ENCODE data around the gene RAD23A. TPM values are rescaled to one million over a fixed set of nuclear protein-coding genes. Genes with fewer than 3 reads are reported as not detected.

The RAD23A gene
- total and polyA plus RNA-seq, 2 donors = 55.8 to 128 TPM

- peaks cover 0 to 5% of the 10 kb centered on the region in 2 donors for H3K4me1 ChIP-seq (ENCODE audit: control insufficient read depth in 2 of 2, insufficient read depth in 2 of 2, low read length in 2 of 2)
- H3K27me3 ChIP-seq (ENCODE audit: control insufficient read depth in 2 of 2, insufficient read depth in 1 of 2, low read length in 1 of 2) = peaks cover 20 to 75% of the 10 kb centered on the region in 2 donors
- H3K36me3 ChIP-seq (ENCODE audit: control insufficient read depth in 2 of 2, insufficient read depth in 2 of 2, low read length in 1 of 2) = no peaks in the 10 kb centered on the region
- DNase-seq (ENCODE audit: low read depth in 6 of 9, low spot score in 9 of 9) = no peak
- WGBS = 96% methylated on average over 7 of the region's 7 CpGs
- H3K27ac ChIP-seq (ENCODE audit: low read depth in 1 of 2, low read length in 1 of 2) = no peak overlapping the region
- no peak overlapping the region for H3K4me3 ChIP-seq (ENCODE audit: low read length in 2 of 2)
- H3K9me3 ChIP-seq (ENCODE audit: control insufficient read depth in 2 of 2, insufficient read depth in 1 of 2, low read length in 1 of 2) = peaks cover 0 to 11% of the 10 kb centered on the region in 2 donors
Observed at GRCh38 chr19:12993562-12993961, 47.9 kb downstream of the RAD23A start.

DNA sequence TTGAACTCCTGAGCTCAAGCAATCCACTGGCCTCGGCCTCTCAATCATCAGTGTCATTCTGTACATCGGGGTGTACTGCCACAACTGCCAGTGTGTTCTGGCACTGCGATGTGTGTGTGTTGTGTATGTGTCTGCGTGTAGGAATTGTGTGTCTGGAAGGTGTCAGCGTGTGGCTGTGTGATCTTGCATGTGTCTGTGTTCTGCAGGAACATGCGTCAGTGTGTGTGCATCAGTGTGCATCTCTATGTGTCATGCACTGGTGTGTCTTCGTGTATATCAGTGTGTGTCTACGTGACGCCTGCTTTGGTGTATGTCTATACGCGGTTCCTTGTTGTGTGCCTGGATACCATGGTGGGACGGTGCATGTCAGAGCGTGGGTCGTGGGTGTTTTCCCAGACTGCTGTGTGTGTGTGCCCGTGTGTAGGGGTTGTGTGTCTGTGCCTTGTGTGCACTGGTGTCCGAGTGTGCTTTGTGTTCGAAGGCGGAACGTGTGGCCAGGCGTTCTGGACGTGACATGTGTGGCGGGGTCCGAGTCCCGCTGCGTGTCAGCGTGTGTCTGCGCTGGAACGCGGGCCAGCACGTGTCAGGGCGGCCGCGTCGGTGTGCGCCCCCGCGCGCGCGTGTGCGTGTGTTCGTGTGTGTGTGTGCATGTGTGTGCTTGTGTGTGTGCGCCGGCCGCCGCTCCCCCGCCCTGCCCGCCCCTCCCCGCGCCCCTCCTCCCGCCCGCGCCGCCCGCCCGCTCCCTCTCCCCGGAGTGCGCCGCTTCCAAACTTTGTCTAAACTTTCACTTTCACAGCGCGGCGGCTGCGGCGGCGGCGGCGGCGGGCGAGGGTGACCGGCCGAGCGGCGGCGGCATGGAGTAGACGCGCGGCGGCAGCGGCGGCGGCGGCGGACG lies 49.3 kb downstream of the RAD23A start, which contains the start of gene NFIX:
TSS of gene NFIX (plus strand) at position 775 of the 895 bp plus-strand sequence. CDS start 363 bp downstream, outside the sequence.
- Histone ChIP-seq H3K4me1 (ENCODE audit: control insufficient read depth in 2 of 2, insufficient read depth in 2 of 2, low read length in 2 of 2) (peaks cover 0 to 5% of the 10 kb centered on the region in 2 donors), H3K9me3 (ENCODE audit: control insufficient read depth in 2 of 2, insufficient read depth in 1 of 2, low read length in 1 of 2) (peaks cover 0 to 1% of the 10 kb centered on the region in 2 donors), H3K27me3 (ENCODE audit: control insufficient read depth in 2 of 2, insufficient read depth in 1 of 2, low read length in 1 of 2) (peaks cover 20 to 78% of the 10 kb centered on the region in 2 donors), H3K36me3 (ENCODE audit: control insufficient read depth in 2 of 2, insufficient read depth in 2 of 2, low read length in 1 of 2) (no peaks in the 10 kb centered on the region), H3K4me3 (ENCODE audit: low read length in 2 of 2) (peak within 1 kb of the TSS; percentile 18 to 77), H3K27ac (ENCODE audit: low read depth in 1 of 2, low read length in 1 of 2) (peak within 1 kb of the TSS in 1 of 2 donors; percentile 8)
- DNase-seq (ENCODE audit: low read depth in 6 of 9, low spot score in 9 of 9) = peak in 1 of 9 donors; percentile 55
- 10% methylated on average over 83 of the region's 84 CpGs for WGBS

DNA sequence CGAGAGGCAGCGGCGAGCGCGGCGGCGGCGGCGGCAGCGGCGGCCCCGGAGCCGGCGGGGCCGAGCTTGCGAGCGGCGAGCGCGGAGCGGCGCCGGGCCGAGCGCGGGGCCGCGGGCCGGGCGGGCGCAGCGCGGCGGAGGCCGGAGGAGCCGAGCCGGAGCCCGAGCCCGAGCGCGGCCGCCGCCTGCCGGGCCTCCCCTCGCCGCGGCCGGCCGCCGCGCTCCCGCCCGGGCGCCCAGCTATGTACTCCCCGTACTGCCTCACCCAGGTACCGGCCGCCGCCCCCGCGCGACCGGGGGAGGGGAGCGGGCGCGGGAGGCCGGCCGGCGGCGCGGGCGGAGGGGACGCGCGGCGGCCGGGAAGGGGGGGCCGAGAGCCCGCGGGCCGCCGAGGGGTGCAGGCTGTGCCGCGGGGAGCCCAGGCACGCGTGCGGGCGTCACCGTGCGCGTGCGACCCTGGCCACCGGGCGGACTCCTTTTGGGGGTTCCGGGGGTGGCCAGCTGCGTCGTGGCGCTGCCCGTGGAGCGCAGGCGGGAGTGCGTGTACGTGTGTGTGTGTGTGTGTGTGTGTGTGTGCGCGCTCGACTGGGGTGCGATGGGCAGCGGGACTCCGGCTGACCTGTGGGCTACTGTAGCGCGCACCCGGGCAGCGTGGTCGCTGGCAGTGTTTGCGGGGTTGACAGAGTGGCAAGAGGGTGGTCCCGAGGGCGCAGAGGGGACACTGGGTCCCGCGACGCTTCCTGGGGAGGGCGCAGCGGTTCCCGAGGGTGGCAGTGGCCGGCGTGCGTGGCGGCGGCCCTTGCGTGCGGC lies 50.1 kb downstream of the RAD23A start:
- DNase-seq (ENCODE audit: low read depth in 6 of 9, low spot score in 9 of 9) = no peak
- WGBS = 1% methylated on average over 129 of the region's 129 CpGs
- Histone ChIP-seq H3K27ac (ENCODE audit: low read depth in 1 of 2, low read length in 1 of 2) (peak overlapping the region in 1 of 2 donors; percentile 8), H3K9me3 (ENCODE audit: control insufficient read depth in 2 of 2, insufficient read depth in 1 of 2, low read length in 1 of 2) (no peaks in the 10 kb centered on the region), H3K4me1 (ENCODE audit: control insufficient read depth in 2 of 2, insufficient read depth in 2 of 2, low read length in 2 of 2) (peaks cover 0 to 5% of the 10 kb centered on the region in 2 donors), H3K36me3 (ENCODE audit: control insufficient read depth in 2 of 2, insufficient read depth in 2 of 2, low read length in 1 of 2) (no peaks in the 10 kb centered on the region), H3K4me3 (ENCODE audit: low read length in 2 of 2) (peak overlapping the region in 1 of 2 donors; percentile 77), H3K27me3 (ENCODE audit: control insufficient read depth in 2 of 2, insufficient read depth in 1 of 2, low read length in 1 of 2) (peaks cover 20 to 79% of the 10 kb centered on the region in 2 donors)

DNA sequence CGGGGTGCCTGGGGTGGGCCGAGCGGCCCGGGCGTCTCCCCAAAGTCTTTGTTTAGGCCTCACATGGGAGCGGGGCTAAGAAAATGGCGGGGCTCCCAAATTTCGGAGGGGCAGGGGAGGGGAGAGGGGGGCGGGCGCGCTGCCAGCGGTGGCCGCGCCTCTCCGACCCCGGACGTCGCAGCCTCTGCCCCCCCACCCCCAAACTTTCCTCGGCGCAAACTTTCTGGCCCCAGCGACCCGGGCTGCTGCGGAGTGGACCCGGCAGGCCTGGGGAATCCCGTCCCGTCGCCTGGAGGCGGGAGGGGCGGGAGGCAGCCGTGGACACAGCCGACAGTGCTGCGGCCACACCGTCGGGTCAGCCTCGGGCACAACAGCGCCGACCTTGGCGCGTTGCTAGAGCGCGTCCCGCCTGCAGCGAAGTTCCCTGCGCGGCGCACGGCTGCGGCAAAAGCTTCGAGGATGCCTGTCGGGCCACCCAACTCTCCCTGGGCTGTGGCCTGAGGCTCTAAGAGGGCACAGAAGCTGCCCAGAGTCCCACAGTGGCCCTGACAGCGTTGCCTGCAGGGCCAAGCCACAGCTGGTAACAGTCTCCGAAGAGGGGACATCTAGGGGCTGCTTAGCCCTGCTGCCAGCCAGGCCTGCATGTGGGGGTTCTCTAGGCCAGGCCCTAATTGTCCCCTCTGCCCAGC lies 50.9 kb downstream of the RAD23A start:
- DNase-seq (ENCODE audit: low read depth in 6 of 9, low spot score in 9 of 9) = no peak
- 55% methylated on average over 52 of the region's 52 CpGs for WGBS
- H3K4me1 ChIP-seq (ENCODE audit: control insufficient read depth in 2 of 2, insufficient read depth in 2 of 2, low read length in 2 of 2) = peaks cover 0 to 5% of the 10 kb centered on the region in 2 donors

DNA sequence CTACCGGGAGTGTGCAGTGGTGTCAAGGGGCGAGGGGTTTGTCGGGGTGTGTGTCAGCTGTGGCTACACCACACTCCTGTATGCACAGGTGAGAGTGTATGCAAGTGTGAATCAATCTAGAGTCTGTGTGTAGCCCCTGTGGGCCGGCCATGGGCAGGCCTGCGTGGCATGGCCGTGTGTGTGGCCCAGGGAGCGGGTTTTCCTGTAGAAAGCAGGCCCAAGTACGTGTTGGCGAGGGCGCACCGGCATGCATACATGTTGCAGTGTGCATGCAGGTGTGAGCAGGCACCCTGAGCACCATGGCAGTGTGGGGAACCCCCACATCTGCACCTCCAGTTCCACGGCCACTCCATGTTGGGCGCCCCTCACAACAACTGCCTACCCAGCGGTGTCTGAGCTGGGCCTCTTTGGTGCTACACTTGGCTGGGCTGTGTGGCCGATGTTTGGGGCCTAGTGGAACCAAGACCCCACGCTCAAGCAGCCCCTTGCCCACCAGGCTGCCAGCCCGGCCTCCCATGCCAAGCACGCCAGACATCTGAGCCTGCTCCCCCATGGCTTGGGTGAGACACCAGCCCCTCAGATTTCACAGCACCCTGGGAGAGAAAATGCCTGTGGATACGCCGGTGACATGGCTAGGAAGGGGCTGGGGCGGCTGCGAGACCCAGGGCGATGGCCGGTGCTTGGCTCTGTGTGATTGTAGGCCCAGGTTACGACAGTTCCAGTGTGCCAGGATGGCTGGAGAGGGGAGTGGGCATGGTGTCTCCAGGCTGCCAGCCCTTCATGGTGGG lies 51.7 kb downstream of the RAD23A start:
- H3K4me1 ChIP-seq (ENCODE audit: control insufficient read depth in 2 of 2, insufficient read depth in 2 of 2, low read length in 2 of 2) = peaks cover 0 to 7% of the 10 kb centered on the region in 2 donors
- no peaks in the 10 kb centered on the region for H3K9me3 ChIP-seq (ENCODE audit: control insufficient read depth in 2 of 2, insufficient read depth in 1 of 2, low read length in 1 of 2)
- no peaks in the 10 kb centered on the region for H3K36me3 ChIP-seq (ENCODE audit: control insufficient read depth in 2 of 2, insufficient read depth in 2 of 2, low read length in 1 of 2)
- 95% methylated on average over 25 of the region's 25 CpGs for WGBS
- DNase-seq (ENCODE audit: low read depth in 6 of 9, low spot score in 9 of 9) = no peak
- H3K27me3 ChIP-seq (ENCODE audit: control insufficient read depth in 2 of 2, insufficient read depth in 1 of 2, low read length in 1 of 2) = peaks cover 20 to 86% of the 10 kb centered on the region in 2 donors
- no peak overlapping the region for H3K27ac ChIP-seq (ENCODE audit: low read depth in 1 of 2, low read length in 1 of 2)
- no peak overlapping the region for H3K4me3 ChIP-seq (ENCODE audit: low read length in 2 of 2)

More for the DNA sequence above, 50.9 kb downstream of the RAD23A start:
- Histone ChIP-seq H3K36me3 (ENCODE audit: control insufficient read depth in 2 of 2, insufficient read depth in 2 of 2, low read length in 1 of 2) (no peaks in the 10 kb centered on the region), H3K27ac (ENCODE audit: low read depth in 1 of 2, low read length in 1 of 2) (peak overlapping the region in 1 of 2 donors; percentile 8), H3K4me3 (ENCODE audit: low read length in 2 of 2) (peak overlapping the region in 1 of 2 donors; percentile 77), H3K27me3 (ENCODE audit: control insufficient read depth in 2 of 2, insufficient read depth in 1 of 2, low read length in 1 of 2) (peaks cover 20 to 80% of the 10 kb centered on the region in 2 donors), H3K9me3 (ENCODE audit: control insufficient read depth in 2 of 2, insufficient read depth in 1 of 2, low read length in 1 of 2) (no peaks in the 10 kb centered on the region)

- Histone ChIP-seq H3K36me3 (ENCODE audit: control insufficient read depth in 2 of 2, insufficient read depth in 2 of 2, low read length in 1 of 2) (no peaks in the 10 kb centered on the region), H3K27ac (ENCODE audit: low read depth in 1 of 2, low read length in 1 of 2) (no peak overlapping the region), H3K4me3 (ENCODE audit: low read length in 2 of 2) (no peak overlapping the region), H3K9me3 (ENCODE audit: control insufficient read depth in 2 of 2, insufficient read depth in 1 of 2, low read length in 1 of 2) (no peaks in the 10 kb centered on the region), H3K4me1 (ENCODE audit: control insufficient read depth in 2 of 2, insufficient read depth in 2 of 2, low read length in 2 of 2) (peaks cover 0 to 7% of the 10 kb centered on the region in 2 donors), H3K27me3 (ENCODE audit: control insufficient read depth in 2 of 2, insufficient read depth in 1 of 2, low read length in 1 of 2) (peaks cover 20 to 91% of the 10 kb centered on the region in 2 donors)
- no peak for DNase-seq (ENCODE audit: low read depth in 6 of 9, low spot score in 9 of 9)
- 95% methylated on average over 32 of the region's 32 CpGs for WGBS
Observed at GRCh38 chr19:12997967-12998940, 52.6 kb downstream of the RAD23A start.

DNA sequence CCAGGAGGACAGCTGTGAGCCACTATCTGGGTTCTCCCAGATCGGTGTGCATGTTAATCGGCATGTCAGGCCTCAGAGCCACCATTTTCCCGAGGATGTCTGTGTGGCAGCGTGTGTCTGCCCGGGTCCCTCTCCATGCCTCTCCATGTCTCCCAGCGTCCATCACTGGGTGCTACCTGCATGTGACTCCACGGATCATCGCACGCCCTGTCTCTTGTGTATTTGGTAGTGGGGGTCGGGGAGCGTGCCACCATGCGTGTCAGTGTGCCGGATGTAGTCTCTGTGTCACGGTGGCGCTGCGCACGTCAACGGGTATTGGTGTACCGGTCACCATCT lies 55.5 kb downstream of the RAD23A start:
- H3K4me3 ChIP-seq (ENCODE audit: low read length in 2 of 2) = no peak overlapping the region
- WGBS = 96% methylated on average over 19 of the region's 19 CpGs
- no peak for DNase-seq (ENCODE audit: low read depth in 6 of 9, low spot score in 9 of 9)

More for the DNA sequence above, 55.5 kb downstream of the RAD23A start:
- no peaks in the 10 kb centered on the region for H3K36me3 ChIP-seq (ENCODE audit: control insufficient read depth in 2 of 2, insufficient read depth in 2 of 2, low read length in 1 of 2)
- peaks cover 0 to 2% of the 10 kb centered on the region in 2 donors for H3K4me1 ChIP-seq (ENCODE audit: control insufficient read depth in 2 of 2, insufficient read depth in 2 of 2, low read length in 2 of 2)
- no peaks in the 10 kb centered on the region for H3K9me3 ChIP-seq (ENCODE audit: control insufficient read depth in 2 of 2, insufficient read depth in 1 of 2, low read length in 1 of 2)
- no peak overlapping the region for H3K27ac ChIP-seq (ENCODE audit: low read depth in 1 of 2, low read length in 1 of 2)
- peaks cover 15 to 93% of the 10 kb centered on the region in 2 donors for H3K27me3 ChIP-seq (ENCODE audit: control insufficient read depth in 2 of 2, insufficient read depth in 1 of 2, low read length in 1 of 2)
